Left renal cortex interstitium (tissue), 4 donors: ENCODE results near the gene TRPM3. TPM values are rescaled to one million over a fixed set of nuclear protein-coding genes. Genes with fewer than 3 reads are reported as not detected.

ENCODE experiments used
- DNase-seq, 4 donors: peaks; one replicate each; pipeline ENCODE4 v3.0.0-alpha.2; 2013; ENCODE audit warnings: low read depth in 4 of 4, low spot score in 2 of 4, missing footprints in 1 of 4
- polyA plus RNA-seq, 4 donors: library from polyadenylated mRNA; unstranded; fragments of 120-200 nt; gene quantifications; one replicate each; pipeline ENCODE4 v1.2.1, GENCODE V29; 2013; ENCODE audit not compliant: insufficient read length in 4 of 4

The TRPM3 gene
- polyA plus RNA-seq, 4 donors: 12.1 to 17.6 (median 15.1) TPM

DNA sequence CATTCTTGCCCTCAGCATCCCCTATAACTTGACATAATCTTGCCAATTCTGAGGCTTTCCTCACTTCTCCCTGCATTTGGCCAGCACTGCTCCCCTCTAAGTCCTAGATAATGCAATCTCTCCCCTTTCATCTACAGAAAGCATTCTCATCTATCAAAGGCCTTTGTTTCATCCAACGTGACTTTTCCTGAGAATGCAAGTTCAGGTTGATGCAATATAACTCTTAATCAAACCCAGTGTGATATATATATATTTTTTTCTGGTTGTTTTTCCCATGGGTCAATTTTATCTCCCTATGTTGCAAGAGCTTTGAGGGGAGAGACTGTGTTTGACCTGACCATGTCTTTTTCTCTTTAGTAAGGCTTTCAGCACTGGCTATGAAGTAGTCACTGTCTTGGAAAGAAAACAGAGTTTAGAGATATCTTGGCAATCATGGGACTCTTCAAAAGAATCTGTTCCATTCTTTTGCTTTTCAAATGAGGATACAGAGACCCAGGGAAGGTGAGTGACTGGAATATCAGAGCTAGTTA is 268.6 kb downstream of the TRPM3 start:
- DNase-seq: no peak

DNA sequence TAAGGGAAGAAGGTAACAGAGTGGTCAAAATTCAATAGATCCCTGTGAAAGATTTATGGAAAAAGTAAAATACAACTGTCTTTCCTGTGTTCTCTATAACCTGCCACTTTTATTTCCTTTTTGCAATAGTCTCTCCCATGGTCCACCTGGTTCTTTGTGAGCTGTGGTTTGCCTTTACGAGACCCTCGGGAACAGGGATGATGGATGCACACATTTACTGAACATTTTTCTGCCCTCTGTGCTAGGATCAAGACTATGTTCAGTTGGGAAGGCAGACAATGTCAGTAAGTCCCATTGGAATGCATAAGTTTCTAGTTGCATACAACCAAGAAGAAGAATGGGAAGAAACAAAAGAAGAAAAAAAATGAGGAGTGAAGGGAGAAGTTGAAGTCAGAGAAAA is 281.2 kb downstream of the TRPM3 start:
- DNase-seq: no peak

- no peak for DNase-seq
Measured at GRCh38 chr9:70835323-70835722, 286.1 kb downstream of the TRPM3 start.

GRCh38 chr9:70832492-70832891 is 288.9 kb downstream of the TRPM3 start:
- DNase-seq: no peak

GRCh38 chr9:70830618-70831017 is 290.8 kb downstream of the TRPM3 start:
- no peak for DNase-seq

DNA sequence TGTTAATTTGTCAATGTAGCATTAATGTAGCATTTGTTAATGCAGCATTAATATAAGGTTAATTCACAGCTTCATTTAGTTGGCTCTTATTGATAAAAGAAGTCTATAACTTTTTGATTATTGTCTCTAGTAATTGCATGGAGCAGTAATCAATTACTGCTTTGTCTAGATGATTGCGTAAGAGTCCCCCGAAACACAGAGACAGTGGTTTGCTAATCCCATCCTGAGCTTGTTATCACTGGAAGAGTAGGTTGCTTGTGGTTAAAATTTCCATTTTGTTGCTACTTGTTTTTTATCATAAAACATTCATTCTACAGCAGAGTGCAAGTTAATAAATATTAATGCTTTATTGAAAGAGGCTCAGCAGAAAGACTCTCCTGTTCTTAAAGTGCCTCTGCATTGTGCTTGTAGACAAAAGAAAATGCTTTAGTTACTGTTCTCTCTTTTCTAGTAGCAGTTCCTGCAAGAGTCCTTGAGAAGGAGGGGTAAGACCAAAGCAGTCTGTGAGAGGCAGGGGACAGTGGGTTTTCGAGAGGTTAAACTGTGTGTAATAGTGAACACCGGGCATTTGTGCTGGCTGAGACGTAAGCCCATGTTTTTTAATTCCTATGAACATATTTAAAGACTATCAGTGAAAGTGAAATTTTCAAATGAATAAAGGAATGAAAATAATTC is 291.7 kb downstream of the TRPM3 start:
- DNase-seq: no peak

DNA sequence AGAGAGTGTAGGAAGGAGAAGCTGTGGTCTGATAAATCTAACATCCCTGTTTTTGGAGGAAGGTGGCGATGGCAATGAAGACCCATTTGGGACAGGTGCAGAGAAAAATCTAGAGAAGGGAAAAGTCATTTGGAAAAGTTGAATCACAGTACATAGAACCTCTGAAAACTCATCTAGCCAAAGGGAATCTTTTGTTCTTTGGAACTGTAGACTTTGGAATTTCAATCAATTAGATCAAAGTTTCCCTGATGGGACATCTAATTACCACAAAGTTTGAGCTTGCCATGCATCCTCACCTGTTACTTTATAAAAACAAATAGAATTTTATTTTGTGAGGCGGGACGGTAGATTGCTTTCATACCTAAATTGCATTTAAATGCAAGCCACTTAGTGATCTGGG is 294.9 kb downstream of the TRPM3 start:
- DNase-seq: no peak

GRCh38 chr9:70823284-70823683 is 298.1 kb downstream of the TRPM3 start:
- no peak for DNase-seq

DNA sequence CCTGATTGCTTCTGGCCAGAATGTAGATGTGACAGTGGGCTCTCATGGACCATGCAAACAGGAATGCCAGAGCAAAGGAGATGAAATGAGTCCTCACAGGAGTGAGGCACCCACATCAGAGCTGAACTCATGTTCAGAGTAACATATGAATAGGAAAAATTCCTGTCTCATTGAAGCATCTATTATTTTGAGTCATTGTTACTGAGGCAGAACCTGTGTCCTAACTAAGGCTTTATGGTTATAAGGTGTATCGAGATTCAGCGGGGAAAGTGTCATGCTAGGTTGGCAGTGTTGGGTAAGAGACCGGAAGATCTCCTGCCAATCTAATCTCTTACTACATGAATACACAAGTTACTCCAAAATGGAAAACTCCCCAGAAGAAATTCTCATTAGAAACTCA is 304.1 kb downstream of the TRPM3 start:
- DNase-seq: no peak

- no peak for DNase-seq
Measured at GRCh38 chr9:70816891-70817290, 304.5 kb downstream of the TRPM3 start.

GRCh38 chr9:70816316-70816715 is 305.1 kb downstream of the TRPM3 start:
- no peak for DNase-seq

DNA sequence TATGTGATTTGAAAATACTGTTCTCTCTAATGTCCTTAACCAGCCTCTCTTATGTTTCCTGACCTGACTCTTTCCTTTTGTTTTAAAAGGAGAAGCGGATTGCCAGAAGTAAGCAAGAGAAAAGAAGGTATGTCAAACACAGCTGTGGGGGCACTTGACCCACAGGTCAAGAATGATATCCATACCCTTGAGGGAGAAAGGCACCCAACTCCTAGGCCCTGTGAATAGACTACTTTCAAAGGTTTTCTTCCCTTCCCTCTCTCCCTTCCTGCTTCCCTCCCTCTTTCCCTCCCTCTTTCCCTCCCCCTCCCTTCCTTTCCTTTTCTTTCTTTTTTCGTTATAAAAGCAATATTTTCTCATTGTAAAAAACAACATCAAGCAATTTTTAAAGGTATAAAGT is 306.8 kb downstream of the TRPM3 start:
- DNase-seq: no peak

DNA sequence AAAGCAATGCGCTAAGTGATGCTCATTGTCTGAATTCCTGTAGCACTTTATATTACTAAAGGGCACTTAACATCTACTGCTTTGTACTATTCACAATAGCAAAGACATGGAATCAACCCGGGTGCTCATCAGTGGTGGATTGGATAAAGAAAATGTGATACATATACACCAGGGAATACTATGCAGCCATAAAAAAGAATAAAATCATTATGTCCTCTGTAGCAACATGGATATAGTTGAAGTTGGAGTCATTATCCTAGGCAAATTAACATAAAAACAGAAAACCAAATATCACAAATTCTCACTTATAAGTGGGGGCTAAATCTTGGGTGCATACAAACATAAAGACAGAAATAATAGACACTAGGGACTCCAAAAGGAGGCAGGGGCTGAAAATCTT is 308.3 kb downstream of the TRPM3 start:
- DNase-seq: no peak

GRCh38 chr9:70811638-70812037 is 309.8 kb downstream of the TRPM3 start:
- DNase-seq: no peak

- no peak for DNase-seq
Measured at GRCh38 chr9:70806875-70807274, 314.5 kb downstream of the TRPM3 start.

DNA sequence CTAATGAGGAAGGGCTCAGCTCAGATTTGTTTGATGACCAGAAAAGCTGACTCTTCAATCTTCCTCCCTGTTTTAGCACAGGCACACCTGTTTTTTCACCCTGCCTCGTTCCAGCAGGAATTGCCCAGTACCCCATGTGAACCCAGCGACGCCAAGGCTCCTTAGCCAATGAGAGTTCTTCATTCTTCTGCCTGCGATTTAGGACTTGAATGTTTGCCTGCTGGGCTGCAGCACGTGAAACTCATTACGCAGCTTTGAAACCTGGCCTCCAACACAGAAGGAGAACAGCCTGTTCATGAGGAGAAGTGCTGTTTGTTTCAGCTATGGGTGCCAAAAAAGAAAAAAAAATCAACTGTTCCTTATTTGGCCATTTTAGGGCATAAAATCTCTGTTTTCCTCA is 315.5 kb downstream of the TRPM3 start:
- DNase-seq: no peak

- no peak for DNase-seq
Measured at GRCh38 chr9:70802758-70803436, 318.5 kb downstream of the TRPM3 start.

DNA sequence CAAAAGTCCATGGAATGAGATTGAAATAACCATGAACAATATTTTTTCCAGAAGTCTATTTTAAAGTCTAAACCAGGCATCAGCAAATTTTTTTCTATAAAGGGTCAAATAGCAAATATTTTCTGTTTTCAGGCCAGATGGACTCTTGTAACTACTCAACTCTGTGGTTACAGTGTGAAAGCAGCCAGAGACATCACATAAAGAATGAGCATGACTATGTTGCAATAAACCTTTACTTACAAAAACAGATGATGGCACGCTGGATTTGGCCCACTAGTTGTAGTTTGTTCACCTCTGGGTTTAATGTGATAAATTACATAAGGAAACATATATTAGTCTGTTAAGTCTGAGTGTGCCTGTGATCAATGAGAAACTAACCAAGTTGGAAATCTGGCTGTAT is 319.2 kb downstream of the TRPM3 start:
- DNase-seq: no peak

GRCh38 chr9:70801181-70801829 is 320.1 kb downstream of the TRPM3 start:
- DNase-seq: peak in 1 of 4 donors; percentile 38

DNA sequence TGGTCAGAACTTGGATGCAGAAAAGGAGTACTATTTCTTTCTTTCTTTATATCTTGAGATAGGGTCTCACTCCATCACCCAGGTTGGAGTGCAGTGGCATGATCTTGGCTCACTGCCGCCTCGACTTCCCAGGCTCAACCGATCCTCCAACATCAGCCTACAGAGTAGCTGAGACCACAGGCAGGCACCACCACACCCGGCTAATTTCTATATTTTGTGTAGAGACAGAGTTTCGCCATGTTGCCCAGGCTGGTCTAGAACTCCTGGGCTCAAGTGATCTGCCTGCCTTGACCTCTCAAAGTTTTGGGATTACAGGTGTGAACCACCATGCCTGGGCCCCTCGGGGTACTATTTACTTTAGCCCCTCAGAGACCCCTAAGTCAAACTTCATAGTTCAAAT is 323.4 kb downstream of the TRPM3 start:
- no peak for DNase-seq

DNA sequence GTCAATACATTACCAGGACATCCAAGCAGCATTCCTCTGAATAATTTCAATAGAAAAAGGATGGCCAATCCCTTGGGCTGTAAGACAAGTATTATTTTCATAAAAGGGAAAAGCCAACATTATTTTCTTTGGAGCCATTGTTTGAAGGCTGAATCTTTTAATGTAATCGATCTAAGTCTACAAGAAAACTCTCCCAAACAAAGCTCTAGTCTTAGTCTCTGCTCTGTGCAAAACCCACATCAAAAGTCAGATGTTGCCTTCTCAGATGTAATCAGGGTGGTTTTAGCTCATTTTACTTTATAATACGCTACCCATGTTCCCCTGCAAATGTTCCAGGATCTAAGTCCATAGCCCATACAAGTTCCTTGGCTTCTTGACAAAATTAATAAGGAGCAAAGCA is 325.6 kb downstream of the TRPM3 start:
- no peak for DNase-seq

- DNase-seq: no peak
Measured at GRCh38 chr9:70792796-70793195, 328.6 kb downstream of the TRPM3 start.
